Upper lobe of left lung (tissue), 4 donors: ENCODE results near the gene POLE4.

Source experiments
- CTCF ChIP-seq, 6 experiments: fragments of 450-650 bp in 4 of 6; fragments of 200-600 bp in 2 of 6; sonication (generic) in 2 of 6; IDR thresholded peaks; one replicate each; pipeline ENCODE4 v1.5.1; 2016 to 2019; ENCODE audit warnings: antibody characterized with exemption in 6 of 6
- EP300 ChIP-seq, 4 donors: sonication (generic); formaldehyde crosslinking; IDR thresholded peaks; one replicate each; pipeline ENCODE4 v1.5.1; 2017; ENCODE audit warnings: antibody characterized with exemption in 4 of 4, control low read depth in 2 of 4
- POLR2A ChIP-seq, 4 donors: fragments of 450-650 bp; IDR thresholded peaks; one replicate each; pipeline ENCODE4 v1.5.1; 2016 to 2017; ENCODE audit warnings: antibody characterized with exemption in 4 of 4, mild to moderate bottlenecking in 2 of 4
- POLR2AphosphoS5 ChIP-seq, 2 donors: sonication (generic); formaldehyde crosslinking; IDR thresholded peaks; one replicate each; pipeline ENCODE4 v1.5.1; 2017; ENCODE audit warnings: antibody characterized with exemption in 2 of 2

GRCh38 chr2:74930811-74931486 is 27.5 kb upstream of the POLE4 start:
- TF ChIP-seq CTCF (IDR thresholded peaks at IDR 0.05) = no peak
- no peak for TF ChIP-seq POLR2A (IDR thresholded peaks at IDR 0.05)
- TF ChIP-seq POLR2AphosphoS5 (IDR thresholded peaks at IDR 0.05) = no peak
- TF ChIP-seq EP300 (IDR thresholded peaks at IDR 0.05) = no peak
